ENCODE results near the gene PNMA6E.

DNA sequence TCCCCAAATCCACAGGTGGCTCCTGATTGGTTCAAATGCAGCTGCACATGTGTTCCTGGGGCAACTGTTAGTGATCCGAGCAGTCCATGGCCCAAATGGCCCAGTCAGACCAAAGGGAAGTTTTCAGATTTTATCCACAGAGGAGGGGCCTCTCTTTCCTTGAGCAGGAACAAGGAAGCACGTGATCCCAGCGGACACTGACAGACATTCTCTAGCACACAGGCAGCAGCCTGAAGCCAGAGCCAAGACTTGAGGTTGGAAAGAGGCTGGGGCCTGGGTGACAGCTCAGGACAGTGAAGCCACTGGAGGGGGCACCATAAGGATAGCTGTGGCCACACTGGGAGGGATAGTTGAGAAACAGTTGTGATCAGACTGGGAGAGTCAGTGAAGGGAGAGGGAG lies 6.6 kb upstream of the PNMA6E start:
- no peak for TF ChIP-seq NCOR1 (IDR thresholded peaks at IDR 0.05; ENCODE audit: borderline replicate concordance, low read length)
- TF ChIP-seq NCOA2 (CRISPR knock-in tag; IDR thresholded peaks at IDR 0.05), result no peak
- no peak for TF ChIP-seq ZNF138 (CRISPR knock-in tag; IDR thresholded peaks at IDR 0.05; ENCODE audit: low read depth)

Data from HepG2 (cell line).